ENCODE measurements around the gene CNTNAP4. TPM values are rescaled to one million over a fixed set of nuclear protein-coding genes. Genes with fewer than 3 reads are reported as not detected.

CNTNAP4 gene
- polyA plus RNA-seq, 3 donors = not detected

DNA sequence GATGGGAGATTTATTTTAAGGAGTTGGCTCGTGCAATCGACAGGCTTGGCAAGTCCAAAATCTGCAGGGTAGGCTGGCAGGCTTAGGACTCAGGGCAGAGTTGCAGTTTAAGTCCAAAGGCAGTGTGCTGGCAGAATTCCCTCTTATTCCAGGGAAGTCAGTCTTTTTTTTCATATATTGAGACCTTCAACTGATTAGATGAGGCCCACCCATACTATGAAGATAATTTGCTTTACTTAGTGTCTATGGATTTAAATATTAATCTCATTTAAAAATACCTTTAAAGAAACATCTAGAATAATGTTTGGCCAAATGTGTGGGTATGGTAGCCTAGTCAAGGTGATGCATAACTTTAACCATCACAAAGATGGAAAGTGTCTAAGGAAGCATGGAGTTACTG is 99.8 kb downstream of the CNTNAP4 start:
- H3K9me3 Mint-ChIP-seq = peaks cover 0 to 6% (median 0%) of the 10 kb centered on the region in 7 donors
- no peaks in the 10 kb centered on the region for H3K4me1 Mint-ChIP-seq
- DNase-seq = no peak
- no peak overlapping the region for H3K4me3 Mint-ChIP-seq
- H3K27me3 Mint-ChIP-seq (ENCODE audit: low read depth in 3 of 3) = peaks cover 0 to 3% (median 0%) of the 10 kb centered on the region in 3 donors
- TF ChIP-seq, protein P1, sequence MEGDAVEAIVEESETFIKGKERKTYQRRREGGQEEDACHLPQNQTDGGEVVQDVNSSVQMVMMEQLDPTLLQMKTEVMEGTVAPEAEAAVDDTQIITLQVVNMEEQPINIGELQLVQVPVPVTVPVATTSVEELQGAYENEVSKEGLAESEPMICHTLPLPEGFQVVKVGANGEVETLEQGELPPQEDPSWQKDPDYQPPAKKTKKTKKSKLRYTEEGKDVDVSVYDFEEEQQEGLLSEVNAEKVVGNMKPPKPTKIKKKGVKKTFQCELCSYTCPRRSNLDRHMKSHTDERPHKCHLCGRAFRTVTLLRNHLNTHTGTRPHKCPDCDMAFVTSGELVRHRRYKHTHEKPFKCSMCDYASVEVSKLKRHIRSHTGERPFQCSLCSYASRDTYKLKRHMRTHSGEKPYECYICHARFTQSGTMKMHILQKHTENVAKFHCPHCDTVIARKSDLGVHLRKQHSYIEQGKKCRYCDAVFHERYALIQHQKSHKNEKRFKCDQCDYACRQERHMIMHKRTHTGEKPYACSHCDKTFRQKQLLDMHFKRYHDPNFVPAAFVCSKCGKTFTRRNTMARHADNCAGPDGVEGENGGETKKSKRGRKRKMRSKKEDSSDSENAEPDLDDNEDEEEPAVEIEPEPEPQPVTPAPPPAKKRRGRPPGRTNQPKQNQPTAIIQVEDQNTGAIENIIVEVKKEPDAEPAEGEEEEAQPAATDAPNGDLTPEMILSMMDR (IDR thresholded peaks at IDR 0.05) = no peak
- no peak overlapping the region for H3K4me2 ChIP-seq (replicated peaks; ENCODE audit: extremely low read depth, low read length, poor library complexity, severe bottlenecking)
- no peaks in the 10 kb centered on the region for H3K36me3 ChIP-seq (replicated peaks in 1 of 2; ENCODE audit: control insufficient read depth in 1 of 2, insufficient read depth in 2 of 2, low read length in 2 of 2)
- H3K27ac ChIP-seq (ENCODE audit: low read depth in 1 of 2, low read length in 2 of 2) = no peak overlapping the region
- no peaks in the 10 kb centered on the region for H3K79me2 ChIP-seq (ENCODE audit: insufficient read depth, low read length)
- H3K4me3 ChIP-seq (replicated peaks in 1 of 3; ENCODE audit: low read depth in 2 of 3, low read length in 3 of 3) = no peak overlapping the region
- H3K9ac ChIP-seq (ENCODE audit: insufficient read depth, low read length, poor library complexity, severe bottlenecking) = no peak overlapping the region
- no peaks in the 10 kb centered on the region for H4K20me1 ChIP-seq (ENCODE audit: insufficient read depth, low read length)
- intact Hi-C loops (cut with micrococcal nuclease) = no loop called here
- H3K36me3 Mint-ChIP-seq = no peaks in the 10 kb centered on the region
- no peak overlapping the region for H2AFZ ChIP-seq (ENCODE audit: insufficient read depth, low read depth, low read length, poor library complexity, severe bottlenecking)
- no peaks in the 10 kb centered on the region for H3K4me1 ChIP-seq (ENCODE audit: control insufficient read depth in 1 of 2, insufficient read depth in 2 of 2, low read length in 2 of 2)
- no peaks in the 10 kb centered on the region for H3K9me3 ChIP-seq (replicated peaks in 1 of 2; ENCODE audit: control insufficient read depth in 1 of 2, insufficient read depth in 1 of 2, low read length in 2 of 2)
- no peak overlapping the region for H3K27ac Mint-ChIP-seq
- 100% methylated on average over 1 of the region's 2 CpGs for WGBS (ENCODE audit: insufficient coverage)
- no peaks in the 10 kb centered on the region for H3K27me3 ChIP-seq (ENCODE audit: control insufficient read depth in 2 of 2, insufficient read depth in 2 of 2, low read length in 2 of 2)

DNA sequence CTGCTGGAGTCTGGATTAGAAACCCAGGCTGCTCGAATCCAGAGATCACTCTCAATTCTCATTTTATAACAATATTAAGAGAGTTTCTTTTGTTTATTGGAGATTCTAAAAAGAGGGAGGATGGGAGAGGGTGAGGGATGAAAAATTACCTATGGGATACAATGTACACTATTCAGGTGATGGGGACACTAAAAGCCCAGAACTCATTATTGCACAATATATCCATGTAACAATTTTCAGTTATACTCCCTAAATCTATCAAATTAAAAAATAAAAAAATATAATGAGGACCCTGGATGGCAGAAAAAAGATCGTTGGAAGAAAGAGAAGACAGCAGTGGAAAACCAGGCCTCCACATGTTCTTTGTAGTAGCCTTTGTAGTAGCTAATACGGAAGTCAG is 100.8 kb downstream of the CNTNAP4 start:
- no peak overlapping the region for H3K4me2 ChIP-seq (replicated peaks; ENCODE audit: extremely low read depth, low read length, poor library complexity, severe bottlenecking)
- H3K4me1 Mint-ChIP-seq = no peaks in the 10 kb centered on the region
- no peaks in the 10 kb centered on the region for H3K9me3 ChIP-seq (replicated peaks in 1 of 2; ENCODE audit: control insufficient read depth in 1 of 2, insufficient read depth in 1 of 2, low read length in 2 of 2)
- TF ChIP-seq, protein P1 (IDR thresholded peaks at IDR 0.05) = no peak
- H3K9me3 Mint-ChIP-seq = peaks cover 0 to 6% (median 0%) of the 10 kb centered on the region in 7 donors
- H3K79me2 ChIP-seq (ENCODE audit: insufficient read depth, low read length) = no peaks in the 10 kb centered on the region
- H3K36me3 Mint-ChIP-seq = no peaks in the 10 kb centered on the region
- intact Hi-C loops (cut with micrococcal nuclease) = no loop called here
- no peaks in the 10 kb centered on the region for H3K36me3 ChIP-seq (replicated peaks in 1 of 2; ENCODE audit: control insufficient read depth in 1 of 2, insufficient read depth in 2 of 2, low read length in 2 of 2)
- H3K27ac ChIP-seq (ENCODE audit: low read depth in 1 of 2, low read length in 2 of 2) = no peak overlapping the region
- WGBS (ENCODE audit: insufficient coverage) = 80% methylated on average over 2 of the region's 3 CpGs
- no peaks in the 10 kb centered on the region for H3K27me3 ChIP-seq (ENCODE audit: control insufficient read depth in 2 of 2, insufficient read depth in 2 of 2, low read length in 2 of 2)
- no peaks in the 10 kb centered on the region for H3K4me1 ChIP-seq (ENCODE audit: control insufficient read depth in 1 of 2, insufficient read depth in 2 of 2, low read length in 2 of 2)
- H3K9ac ChIP-seq (ENCODE audit: insufficient read depth, low read length, poor library complexity, severe bottlenecking) = no peak overlapping the region
- H3K4me3 Mint-ChIP-seq = no peak overlapping the region
- no peak overlapping the region for H3K4me3 ChIP-seq (replicated peaks in 1 of 3; ENCODE audit: low read depth in 2 of 3, low read length in 3 of 3)
- H4K20me1 ChIP-seq (ENCODE audit: insufficient read depth, low read length) = no peaks in the 10 kb centered on the region
- H3K27ac Mint-ChIP-seq = no peak overlapping the region
- H2AFZ ChIP-seq (ENCODE audit: insufficient read depth, low read depth, low read length, poor library complexity, severe bottlenecking) = no peak overlapping the region
- DNase-seq = no peak
- peaks cover 0 to 3% (median 0%) of the 10 kb centered on the region in 3 donors for H3K27me3 Mint-ChIP-seq (ENCODE audit: low read depth in 3 of 3)

Measured in CD14-positive monocyte (primary cell).